Lung microvascular endothelial cell (primary cell): ENCODE results near the gene LGALS8. TPM values are rescaled to one million over a fixed set of nuclear protein-coding genes. Genes with fewer than 3 reads are reported as not detected.

Experiments used
- DNase-seq, 2 donors: peaks; one replicate each; pipeline versions ENCODE4 v3.0.0 to v3.0.0-alpha.2; 2010; ENCODE audit warnings: low read depth in 2 of 2
- total RNA-seq: library from RNA; depleted of rRNA; stranded (reverse); fragments of >200 nt; gene quantifications from 2 replicates; pipeline ENCODE4 v1.2.1, GENCODE V29; 2014

The LGALS8 gene
- total RNA-seq, 1 donor from 2014 or later: 124 TPM

DNA sequence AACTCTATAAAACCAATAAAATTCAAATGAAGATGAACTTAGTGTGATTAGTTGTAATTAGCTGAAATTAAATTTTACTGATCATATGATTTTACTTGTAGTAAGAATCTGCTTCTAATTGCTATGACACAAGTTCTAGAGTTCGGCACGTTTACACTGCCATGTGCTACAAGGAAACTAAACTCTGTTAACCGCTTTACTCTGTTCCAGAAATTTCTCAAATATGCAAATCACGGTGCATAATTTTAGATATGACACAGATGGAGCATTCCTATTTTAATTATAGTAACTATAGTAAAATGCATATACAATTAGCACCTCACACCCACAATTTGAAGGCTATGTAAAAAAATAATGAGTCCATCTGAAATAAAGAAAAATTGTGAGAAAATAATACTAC, 65.7 kb downstream of the LGALS8 start:
- DNase-seq: no peak

DNA sequence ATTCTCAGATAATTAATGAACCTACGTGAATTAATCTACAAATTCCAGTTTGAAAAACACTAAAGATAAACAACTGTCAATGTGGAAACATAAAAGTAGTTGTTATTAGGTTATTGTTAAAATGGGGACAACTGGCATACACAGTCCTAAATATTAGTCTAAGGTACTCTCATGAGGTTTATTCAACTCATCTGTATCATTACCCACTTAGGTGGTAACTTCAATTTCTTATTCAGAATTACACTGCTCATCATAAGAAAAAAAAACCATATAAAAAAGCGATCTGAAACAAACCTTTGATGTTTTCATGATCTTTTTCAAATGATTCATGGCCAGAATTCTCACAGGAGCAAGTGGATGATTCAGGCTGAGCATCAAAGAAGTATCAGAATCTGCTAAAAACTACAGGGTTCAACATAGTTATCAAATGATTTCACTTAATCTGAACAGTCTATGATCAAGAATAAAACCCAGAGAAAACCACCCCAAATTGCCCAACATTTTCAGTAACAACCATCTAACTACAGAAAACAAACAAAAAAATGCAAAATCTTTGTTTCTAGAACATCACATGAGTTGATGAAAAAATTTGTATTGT, 66.9 kb downstream of the LGALS8 start:
- no peak for DNase-seq

DNA sequence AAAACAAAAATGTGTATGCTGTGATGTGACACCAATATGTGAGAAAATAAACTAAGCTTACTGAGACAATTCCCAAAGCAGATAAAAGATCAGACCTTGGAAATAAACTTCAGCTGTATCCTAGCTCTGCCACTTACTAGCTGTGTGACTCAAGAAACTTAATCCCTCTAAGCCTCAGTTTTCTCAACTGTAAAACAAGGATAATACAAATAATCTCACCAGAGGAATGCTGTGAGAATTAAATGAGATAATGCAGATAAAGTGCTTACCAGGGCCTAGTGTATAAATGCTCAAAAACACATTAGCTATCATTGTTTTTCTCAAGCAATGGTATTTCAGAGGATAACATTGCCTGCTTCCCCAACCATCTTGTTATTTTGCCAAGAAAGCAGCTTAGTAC, 78.4 kb downstream of the LGALS8 start:
- no peak for DNase-seq

Other genes starting within 250 kb of the LGALS8 start
- gene ERO1B, start 242.0 kb upstream of the LGALS8 start, total RNA-seq: 3.2 and 3.3 TPM in 2 replicates
- under 0.01 TPM in 1 of 2 replicates, not detected in the other for gene EDARADD, start 129.7 kb upstream of the LGALS8 start, total RNA-seq
- gene HEATR1, start 80.5 kb downstream of the LGALS8 start, total RNA-seq: 15.9 and 19.8 TPM in 2 replicates
- gene ACTN2, start 162.5 kb downstream of the LGALS8 start, total RNA-seq: under 0.01 TPM in 1 of 2 replicates, not detected in the other